HEK293T (cell line): Measurements from ENCODE around the gene RBAK.

Source experiments
- ARNT ChIP-seq: fragments of 450-650 bp; IDR thresholded peaks from 2 replicates; pipeline ENCODE4 v1.6.1; 2017; ENCODE audit warnings: mild to moderate bottlenecking
- BHLHE40 ChIP-seq: fragments of 450-650 bp; IDR thresholded peaks from 2 replicates; pipeline ENCODE4 v1.6.1; 2016; ENCODE audit warnings: mild to moderate bottlenecking, moderate library complexity, borderline replicate concordance
- ELF4 ChIP-seq: fragments of 450-650 bp; IDR thresholded peaks from 2 replicates; pipeline ENCODE4 v1.6.1; 2017; ENCODE audit warnings: antibody characterized with exemption
- FOXA1 ChIP-seq: fragments of 450-650 bp; IDR thresholded peaks from 2 replicates; pipeline ENCODE4 v1.6.1; 2016; ENCODE audit warnings: mild to moderate bottlenecking
- FOXK2 ChIP-seq: fragments of 450-650 bp; IDR thresholded peaks from 2 replicates; pipeline ENCODE4 v1.6.1; 2016; ENCODE audit warnings: mild to moderate bottlenecking
- FOXM1 ChIP-seq: fragments of 450-650 bp; IDR thresholded peaks from 2 replicates; pipeline ENCODE4 v1.6.1; 2017; ENCODE audit warnings: mild to moderate bottlenecking, borderline replicate concordance
- HDGF ChIP-seq: fragments of 450-650 bp; IDR thresholded peaks from 2 replicates; pipeline ENCODE4 v1.6.1; 2017; ENCODE audit warnings: antibody characterized with exemption, borderline replicate concordance
- L3MBTL2 ChIP-seq: fragments of 450-650 bp; conservative IDR thresholded peaks from 2 replicates; pipeline ENCODE4 v1.6.1; 2016; ENCODE audit warnings: mild to moderate bottlenecking
- NFRKB ChIP-seq: fragments of 450-650 bp; IDR thresholded peaks from 2 replicates; pipeline ENCODE4 v1.6.1; 2016; ENCODE audit warnings: mild to moderate bottlenecking, moderate library complexity
- PKNOX1 ChIP-seq: fragments of 450-650 bp; IDR thresholded peaks from 2 replicates; pipeline ENCODE4 v1.6.1; 2016
- SP1 ChIP-seq: fragments of 450-650 bp; IDR thresholded peaks from 2 replicates; pipeline ENCODE4 v1.6.1; 2017
- SUZ12 ChIP-seq: fragments of 450-650 bp; IDR thresholded peaks from 2 replicates; pipeline ENCODE4 v1.6.1; 2016; ENCODE audit warnings: mild to moderate bottlenecking
- TARDBP ChIP-seq: fragments of 450-650 bp; IDR thresholded peaks from 2 replicates; pipeline ENCODE4 v1.6.1; 2016
- ZNF384 ChIP-seq: fragments of 450-650 bp; IDR thresholded peaks from 2 replicates; pipeline ENCODE4 v1.6.1; 2016

- TF ChIP-seq FOXA1 (no peak), FOXM1 (no peak), ELF4 (no peak), SUZ12 (no peak), SP1 (no peak), HDGF (no peak), TARDBP (no peak), PKNOX1 (no peak), FOXK2 (no peak), BHLHE40 (no peak), ZNF384 (no peak), L3MBTL2 (no peak), NFRKB (no peak), ARNT (no peak)
Measured at GRCh38 chr7:5043661-5044060, 2.0 kb upstream of the RBAK start.
